ENCODE measurements around the gene SLC24A1.

Gene SLC24A1

GRCh38 chr15:65620833-65621232, 905 bp upstream of the SLC24A1 start:
- DNase-seq (ENCODE audit: low read depth, low spot score): no peak
- no peak overlapping the region for H3K4me3 ChIP-seq (ENCODE audit: low read depth, low read length)
- POLR2A ChIA-PET: interaction anchor here (1.5 kb wide), 1 partner anchor 10 kb away, joined by 3 read pairs; the partner anchor contains the start of gene INTS14
- CTCF ChIA-PET: interaction anchor here (0.8 to 5.9 kb wide), 4 partner anchors 10 to 230 kb away, joined by 3 to 45 read pairs (median 4); partner anchors contain the start of gene INTS14
- TF ChIP-seq, protein P1, sequence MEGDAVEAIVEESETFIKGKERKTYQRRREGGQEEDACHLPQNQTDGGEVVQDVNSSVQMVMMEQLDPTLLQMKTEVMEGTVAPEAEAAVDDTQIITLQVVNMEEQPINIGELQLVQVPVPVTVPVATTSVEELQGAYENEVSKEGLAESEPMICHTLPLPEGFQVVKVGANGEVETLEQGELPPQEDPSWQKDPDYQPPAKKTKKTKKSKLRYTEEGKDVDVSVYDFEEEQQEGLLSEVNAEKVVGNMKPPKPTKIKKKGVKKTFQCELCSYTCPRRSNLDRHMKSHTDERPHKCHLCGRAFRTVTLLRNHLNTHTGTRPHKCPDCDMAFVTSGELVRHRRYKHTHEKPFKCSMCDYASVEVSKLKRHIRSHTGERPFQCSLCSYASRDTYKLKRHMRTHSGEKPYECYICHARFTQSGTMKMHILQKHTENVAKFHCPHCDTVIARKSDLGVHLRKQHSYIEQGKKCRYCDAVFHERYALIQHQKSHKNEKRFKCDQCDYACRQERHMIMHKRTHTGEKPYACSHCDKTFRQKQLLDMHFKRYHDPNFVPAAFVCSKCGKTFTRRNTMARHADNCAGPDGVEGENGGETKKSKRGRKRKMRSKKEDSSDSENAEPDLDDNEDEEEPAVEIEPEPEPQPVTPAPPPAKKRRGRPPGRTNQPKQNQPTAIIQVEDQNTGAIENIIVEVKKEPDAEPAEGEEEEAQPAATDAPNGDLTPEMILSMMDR (IDR thresholded peaks at IDR 0.05; ENCODE audit: insufficient read depth, low read length, missing control alignments): no peak

DNA sequence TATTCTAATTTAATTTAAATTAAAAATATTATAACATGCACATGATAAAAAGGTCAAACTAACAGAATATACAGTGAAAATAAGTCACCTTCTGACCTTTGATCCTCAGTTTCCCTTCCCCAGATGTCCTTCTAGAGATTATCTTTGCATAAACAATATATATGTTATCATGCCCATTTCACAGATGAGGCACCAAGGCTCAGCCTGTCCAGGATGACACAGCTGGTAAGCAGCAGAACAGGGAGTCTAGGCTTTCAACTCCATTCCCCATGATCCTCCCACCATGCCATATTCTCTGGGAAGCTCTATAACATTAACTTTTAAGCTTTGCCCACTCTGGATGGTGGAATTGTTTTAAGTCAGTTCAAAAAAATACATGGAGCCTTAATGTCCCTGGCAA, 1.4 kb downstream of the SLC24A1 start:
- DNase-seq (ENCODE audit: low read depth, low spot score): no peak
- TF ChIP-seq, protein P1 (IDR thresholded peaks at IDR 0.05; ENCODE audit: insufficient read depth, low read length, missing control alignments): no peak
- POLR2A ChIA-PET: no interaction called here
- no peak overlapping the region for H3K4me3 ChIP-seq (ENCODE audit: low read depth, low read length)
- CTCF ChIA-PET: interaction anchor here (1.1 to 5.9 kb wide), 3 partner anchors 10 to 15 kb away, joined by 3 to 45 read pairs (median 4); no protein-coding TSS in a partner anchor

DNA sequence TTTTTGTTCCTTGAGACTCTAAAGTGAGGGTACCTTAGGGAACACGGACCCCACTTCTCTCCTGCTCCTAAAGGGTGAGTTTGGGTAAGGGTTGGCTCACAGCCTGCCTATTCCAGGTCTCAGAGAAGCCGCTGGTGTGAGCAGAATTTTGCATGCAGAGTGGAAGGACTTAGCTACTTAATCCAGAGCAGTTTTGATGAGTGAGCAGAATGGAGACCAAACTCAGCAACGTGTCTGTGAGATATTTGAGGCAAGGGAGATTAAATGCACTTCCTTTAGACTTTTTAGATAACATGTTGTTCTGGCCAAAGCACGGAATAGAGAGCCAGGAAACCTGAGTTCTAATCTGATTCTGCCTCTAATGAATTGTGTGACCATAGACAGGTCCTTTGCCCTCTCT, 5.1 kb downstream of the SLC24A1 start:
- no peak overlapping the region for H3K4me3 ChIP-seq (ENCODE audit: low read depth, low read length)
- ChIA-PET CTCF (interaction anchor here (4.4 kb wide), 1 partner anchor 11 kb away, joined by 39 read pairs; no protein-coding TSS in a partner anchor), POLR2A (no interaction called here)
- no peak for DNase-seq (ENCODE audit: low read depth, low spot score)
- TF ChIP-seq, protein P1 (IDR thresholded peaks at IDR 0.05; ENCODE audit: insufficient read depth, low read length, missing control alignments): no peak

DNA sequence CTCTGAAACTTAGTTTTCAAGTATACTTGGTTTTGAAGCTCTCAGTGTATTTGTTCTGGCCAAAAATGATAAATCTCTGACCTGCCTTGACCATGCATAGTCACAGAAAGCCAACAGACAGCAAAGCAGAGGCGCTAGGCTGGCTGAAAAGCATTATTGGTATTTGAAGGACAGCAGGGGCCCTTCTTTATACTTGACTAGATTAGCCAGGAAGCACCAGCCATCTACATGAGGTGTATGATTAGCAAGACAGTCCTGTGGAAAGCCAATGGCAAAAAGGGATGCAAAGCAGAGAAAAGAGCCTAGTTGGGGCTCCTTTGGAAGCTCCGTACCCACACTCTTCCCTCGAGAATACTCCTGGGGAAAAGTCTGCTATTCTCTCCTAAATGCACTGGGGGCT, 7.8 kb downstream of the SLC24A1 start:
- CTCF ChIA-PET: interaction anchor here (1.3 to 4.4 kb wide), 4 partner anchors 8 to 18 kb away, joined by 3 to 39 read pairs (median 5); partner anchors contain the start of gene INTS14
- no peak overlapping the region for H3K4me3 ChIP-seq (ENCODE audit: low read depth, low read length)
- DNase-seq (ENCODE audit: low read depth, low spot score): no peak
- POLR2A ChIA-PET: no interaction called here
- TF ChIP-seq, protein P1 (IDR thresholded peaks at IDR 0.05; ENCODE audit: insufficient read depth, low read length, missing control alignments): no peak

GRCh38 chr15:65630760-65631159, 9.0 kb downstream of the SLC24A1 start:
- H3K4me3 ChIP-seq (ENCODE audit: low read depth, low read length): no peak overlapping the region
- TF ChIP-seq, protein P1 (IDR thresholded peaks at IDR 0.05; ENCODE audit: insufficient read depth, low read length, missing control alignments): no peak
- ChIA-PET CTCF (interaction anchor here (0.7 to 4.4 kb wide), 2 partner anchors 7 to 11 kb away, joined by 3 to 39 read pairs; no protein-coding TSS in a partner anchor), POLR2A (no interaction called here)
- no peak for DNase-seq (ENCODE audit: low read depth, low spot score)

DNA sequence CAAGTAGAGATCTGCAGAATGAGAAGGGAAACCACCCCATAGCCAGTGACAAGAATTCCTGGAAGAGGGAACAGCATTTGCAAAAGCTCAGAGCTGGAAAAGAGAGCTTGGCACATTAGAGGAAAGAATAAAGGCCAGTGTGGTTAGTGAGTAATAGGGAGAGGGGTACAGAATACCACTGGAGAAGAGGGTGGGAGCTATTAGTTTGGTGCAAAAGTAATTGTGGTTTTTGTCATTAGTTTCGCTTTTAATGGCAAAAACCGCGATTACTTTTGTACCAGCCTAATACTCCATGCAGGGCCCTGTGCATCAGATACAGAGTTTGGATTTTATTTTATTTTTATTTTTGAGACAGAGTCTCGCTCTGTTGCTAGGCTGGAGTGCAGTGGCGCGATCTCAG, 9.8 kb downstream of the SLC24A1 start:
- no peak overlapping the region for H3K4me3 ChIP-seq (ENCODE audit: low read depth, low read length)
- POLR2A ChIA-PET: no interaction called here
- CTCF ChIA-PET: interaction anchor here (1.0 to 1.5 kb wide), 2 partner anchors 11 to 12 kb away, joined by 3 read pairs; no protein-coding TSS in a partner anchor
- TF ChIP-seq, protein P1 (IDR thresholded peaks at IDR 0.05; ENCODE audit: insufficient read depth, low read length, missing control alignments): no peak
- no peak for DNase-seq (ENCODE audit: low read depth, low spot score)

Measured in AG04449 (cell line).